Right lung (tissue), 10 donors: ENCODE measurements around the gene DISP3. TPM values are rescaled to one million over a fixed set of nuclear protein-coding genes. Genes with fewer than 3 reads are reported as not detected.
A peak's percentile ranks its signal among the peaks of the same experiment; 100 is the strongest.

Source experiments
- DNase-seq, 2 donors: peaks; one replicate each; pipeline ENCODE4 v3.0.0-alpha.2; 2013
- long read RNA-seq, 8 donors: transcript quantifications; one replicate each; lab custom pipeline, GENCODE V29; 2026
- polyA plus RNA-seq, 5 donors: library from polyadenylated mRNA; unstranded; fragments of 120-200 nt; gene quantifications; one replicate each; pipeline versions ENCODE4 v1.2.1 to v1.2.3, GENCODE V29; 2013; ENCODE audit warnings: inconsistent platforms in 1 of 5, low replicate concordance in 1 of 5; ENCODE audit not compliant: insufficient read length in 5 of 5, insufficient read depth in 1 of 5

The DISP3 gene, protein sequence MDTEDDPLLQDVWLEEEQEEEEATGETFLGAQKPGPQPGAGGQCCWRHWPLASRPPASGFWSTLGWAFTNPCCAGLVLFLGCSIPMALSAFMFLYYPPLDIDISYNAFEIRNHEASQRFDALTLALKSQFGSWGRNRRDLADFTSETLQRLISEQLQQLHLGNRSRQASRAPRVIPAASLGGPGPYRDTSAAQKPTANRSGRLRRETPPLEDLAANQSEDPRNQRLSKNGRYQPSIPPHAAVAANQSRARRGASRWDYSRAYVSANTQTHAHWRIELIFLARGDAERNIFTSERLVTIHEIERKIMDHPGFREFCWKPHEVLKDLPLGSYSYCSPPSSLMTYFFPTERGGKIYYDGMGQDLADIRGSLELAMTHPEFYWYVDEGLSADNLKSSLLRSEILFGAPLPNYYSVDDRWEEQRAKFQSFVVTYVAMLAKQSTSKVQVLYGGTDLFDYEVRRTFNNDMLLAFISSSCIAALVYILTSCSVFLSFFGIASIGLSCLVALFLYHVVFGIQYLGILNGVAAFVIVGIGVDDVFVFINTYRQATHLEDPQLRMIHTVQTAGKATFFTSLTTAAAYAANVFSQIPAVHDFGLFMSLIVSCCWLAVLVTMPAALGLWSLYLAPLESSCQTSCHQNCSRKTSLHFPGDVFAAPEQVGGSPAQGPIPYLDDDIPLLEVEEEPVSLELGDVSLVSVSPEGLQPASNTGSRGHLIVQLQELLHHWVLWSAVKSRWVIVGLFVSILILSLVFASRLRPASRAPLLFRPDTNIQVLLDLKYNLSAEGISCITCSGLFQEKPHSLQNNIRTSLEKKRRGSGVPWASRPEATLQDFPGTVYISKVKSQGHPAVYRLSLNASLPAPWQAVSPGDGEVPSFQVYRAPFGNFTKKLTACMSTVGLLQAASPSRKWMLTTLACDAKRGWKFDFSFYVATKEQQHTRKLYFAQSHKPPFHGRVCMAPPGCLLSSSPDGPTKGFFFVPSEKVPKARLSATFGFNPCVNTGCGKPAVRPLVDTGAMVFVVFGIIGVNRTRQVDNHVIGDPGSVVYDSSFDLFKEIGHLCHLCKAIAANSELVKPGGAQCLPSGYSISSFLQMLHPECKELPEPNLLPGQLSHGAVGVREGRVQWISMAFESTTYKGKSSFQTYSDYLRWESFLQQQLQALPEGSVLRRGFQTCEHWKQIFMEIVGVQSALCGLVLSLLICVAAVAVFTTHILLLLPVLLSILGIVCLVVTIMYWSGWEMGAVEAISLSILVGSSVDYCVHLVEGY (N-terminal part only)
- under 1 TPM; 0.42 to 0.89 (median 0.50) TPM for polyA plus RNA-seq
- long read RNA-seq, donor 1, result 0 reads
- long read RNA-seq, donor 2, result 0 reads
- long read RNA-seq, donor 3, result 0 reads
- long read RNA-seq, donor 4, result 0 reads
- long read RNA-seq, donor 5, result 0 reads
- long read RNA-seq, donor 6, result 0 reads
- long read RNA-seq, donor 7, result 0 reads
- long read RNA-seq, donor 8, result 0 reads

DNA sequence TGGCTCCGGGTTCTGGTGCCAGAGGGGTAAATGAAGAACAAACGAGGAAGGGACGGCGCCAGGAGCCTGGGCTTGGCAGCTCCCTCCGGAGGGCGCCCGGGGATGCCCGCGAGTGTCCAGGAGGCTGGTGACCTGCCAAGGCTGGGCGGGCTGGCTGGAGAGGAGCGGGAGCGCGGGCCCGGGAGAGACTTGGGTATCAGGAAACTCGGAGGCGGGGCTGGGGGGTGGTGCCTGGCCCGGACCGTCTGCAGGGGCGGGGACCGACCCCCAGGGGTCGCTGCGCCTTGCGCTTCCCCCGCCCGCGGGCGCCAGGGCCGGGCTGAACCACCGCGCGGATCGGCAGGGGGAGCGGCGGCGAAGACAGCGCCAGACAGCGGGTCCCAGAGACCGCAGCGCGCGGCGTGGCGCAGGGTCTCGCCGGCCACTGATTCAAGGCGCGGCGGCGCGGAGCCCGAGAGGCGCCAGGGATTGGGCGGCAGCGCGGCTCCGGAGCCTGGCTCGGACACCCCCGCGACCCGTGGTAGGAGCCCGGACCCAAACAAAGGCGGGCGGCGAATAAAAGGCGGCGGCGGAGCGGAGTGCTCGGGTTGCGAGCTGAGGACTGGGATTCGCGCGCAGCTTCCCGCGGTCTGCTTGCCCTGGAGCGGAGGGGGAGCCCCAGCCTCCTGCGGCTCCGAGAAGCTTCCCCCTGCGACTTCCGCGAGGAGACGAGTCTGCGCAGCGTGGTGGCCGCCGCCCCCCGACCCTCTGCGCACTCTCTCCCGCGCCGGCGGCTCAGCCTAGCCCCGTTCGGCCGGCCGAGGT, at the start of gene DISP3:
DISP3 (plus strand) TSS at position 585 of the 804 bp plus-strand sequence. CDS start 21,838 bp downstream, outside the sequence.
- DNase-seq, result peak; percentile 73

- no peak for DNase-seq
Measured at GRCh38 chr1:11429226-11429625, 49.7 kb upstream of the DISP3 start.

DNA sequence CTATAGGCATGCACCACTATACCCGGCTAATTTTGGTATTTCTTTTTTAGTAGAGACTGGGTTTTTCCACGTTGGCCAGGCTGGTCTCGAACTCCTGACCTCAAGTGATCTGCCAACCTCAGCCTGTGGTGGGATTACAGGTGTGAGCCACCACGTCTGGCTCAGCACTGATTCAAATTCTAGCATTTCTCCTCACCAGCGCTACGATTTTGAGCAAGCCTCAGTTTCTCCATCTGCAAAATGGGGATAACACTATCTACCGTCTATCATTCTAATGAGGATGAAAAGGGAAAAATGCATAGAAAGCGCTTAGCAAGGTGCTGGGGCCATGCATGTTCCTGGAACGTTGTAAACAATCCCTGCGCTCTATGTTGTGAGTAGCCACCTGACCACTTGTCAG, 49.0 kb upstream of the DISP3 start:
- no peak for DNase-seq

GRCh38 chr1:11431941-11432507, 46.9 kb upstream of the DISP3 start:
- no peak for DNase-seq

- no peak for DNase-seq
Measured at GRCh38 chr1:11432526-11432925, 46.4 kb upstream of the DISP3 start.

DNA sequence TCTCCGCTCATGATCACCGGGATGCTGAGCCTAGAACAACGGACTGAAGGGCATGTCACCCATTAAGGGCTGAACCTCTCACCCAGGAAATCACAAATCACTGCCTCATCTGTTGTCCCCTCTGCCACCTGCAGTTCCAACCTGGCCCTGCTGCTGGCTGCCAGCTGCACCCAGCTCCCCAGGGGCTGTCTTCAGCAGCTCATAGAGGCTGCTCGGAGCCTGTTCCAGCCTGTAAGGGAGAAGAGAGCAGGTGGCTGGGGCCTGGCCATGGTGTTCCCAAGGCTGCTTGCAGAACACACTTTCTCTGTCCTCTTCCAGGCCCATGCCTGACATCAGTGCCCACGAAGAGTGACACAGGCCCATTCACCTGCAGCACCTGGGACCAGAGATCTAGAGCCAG, 44.5 kb upstream of the DISP3 start:
- no peak for DNase-seq

DNA sequence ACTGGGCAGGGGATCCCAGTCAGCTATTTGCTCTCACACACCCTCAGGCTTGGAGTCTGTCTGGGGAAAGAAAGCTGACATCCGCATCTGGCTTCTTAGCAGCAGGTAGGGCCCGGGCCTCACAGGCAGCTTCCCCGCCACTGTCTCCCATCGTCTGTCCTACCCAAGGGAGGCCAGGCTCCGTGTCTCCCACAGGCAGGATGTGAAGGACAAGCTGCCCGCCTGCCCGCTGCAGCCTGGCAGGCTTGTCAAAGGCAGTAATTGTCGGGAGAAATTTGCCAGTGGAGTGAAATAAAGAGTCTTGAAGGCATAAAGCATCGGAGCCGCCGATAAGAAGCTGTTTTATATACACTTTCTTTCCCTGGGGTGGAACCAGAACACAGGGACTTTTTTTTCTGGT, 44.0 kb upstream of the DISP3 start:
- DNase-seq, result no peak

DNA sequence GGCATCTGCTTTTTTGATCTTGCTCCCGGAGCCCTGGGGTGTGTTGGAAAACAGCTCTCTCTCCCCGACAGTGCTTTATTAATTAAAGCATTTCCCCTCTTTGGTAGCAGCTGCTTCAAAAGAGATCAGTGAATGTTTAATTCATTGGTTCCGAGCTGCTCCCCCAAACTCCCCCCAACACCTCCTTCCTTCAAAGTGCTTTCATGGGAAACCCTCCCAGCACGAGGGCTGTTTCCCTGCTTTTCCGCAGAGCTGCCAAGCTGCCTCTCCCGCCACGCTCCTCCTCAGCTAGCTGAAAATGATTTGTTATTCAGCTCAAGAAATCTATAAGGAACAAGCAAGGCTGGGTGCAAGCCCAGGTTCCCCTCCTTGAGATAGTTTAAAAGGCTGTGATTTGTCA, 40.0 kb upstream of the DISP3 start:
- no peak for DNase-seq

DNA sequence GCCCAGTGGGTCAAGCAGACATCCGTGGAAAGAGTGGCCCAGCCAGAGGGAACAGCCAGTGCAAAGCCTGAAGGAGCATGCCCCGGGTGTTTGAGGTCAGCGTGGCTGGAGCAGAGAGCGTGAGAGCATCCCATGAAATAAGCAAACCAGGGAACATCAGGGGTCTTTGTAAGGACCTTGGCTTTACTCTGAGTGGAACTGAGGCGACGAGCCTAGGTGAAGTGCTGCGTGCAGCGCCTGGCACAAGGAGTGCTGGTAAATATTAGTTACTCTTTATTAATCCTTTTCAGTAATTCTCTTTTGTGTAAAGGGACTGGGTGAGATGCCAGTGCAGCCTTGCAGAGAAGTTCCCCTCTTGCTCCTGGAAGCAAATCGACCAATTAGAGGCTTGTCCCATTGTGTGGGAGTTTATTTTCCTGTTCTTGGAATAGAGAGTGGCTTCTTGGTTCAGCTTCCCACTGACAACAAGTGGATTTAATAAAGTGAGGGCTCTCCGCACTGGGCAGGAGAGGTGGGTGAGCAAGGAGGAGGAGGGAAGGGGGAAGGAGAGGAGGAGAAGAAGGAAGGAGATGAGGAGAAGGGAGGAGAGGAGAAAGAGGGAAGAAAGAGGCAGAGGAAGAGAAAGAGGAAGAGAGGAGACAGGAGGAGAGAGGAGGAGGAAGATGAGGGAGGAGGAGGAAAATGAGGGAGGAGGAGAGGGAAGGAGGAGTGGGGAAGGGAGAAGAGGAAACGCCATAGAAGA, 37.6 kb upstream of the DISP3 start:
- no peak for DNase-seq

DNA sequence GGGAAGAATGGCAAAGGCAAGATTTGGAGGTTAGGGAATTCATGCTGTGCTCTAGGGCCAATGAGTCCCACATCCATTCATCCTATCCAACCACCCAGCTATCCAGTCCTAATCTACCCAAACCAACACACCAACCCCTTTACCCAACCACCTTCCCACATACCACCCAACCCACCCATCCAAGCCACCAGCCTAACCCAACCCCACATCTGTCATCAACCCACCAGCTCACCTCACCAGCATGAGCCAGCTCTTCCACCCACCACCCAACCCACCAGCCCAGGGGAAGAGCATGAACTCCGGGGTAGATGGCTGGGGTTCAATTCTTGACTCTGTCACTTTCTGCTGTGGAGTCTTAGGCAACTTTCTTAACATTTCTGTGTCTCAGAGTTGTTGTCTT, 35.9 kb upstream of the DISP3 start:
- DNase-seq, result no peak

DNA sequence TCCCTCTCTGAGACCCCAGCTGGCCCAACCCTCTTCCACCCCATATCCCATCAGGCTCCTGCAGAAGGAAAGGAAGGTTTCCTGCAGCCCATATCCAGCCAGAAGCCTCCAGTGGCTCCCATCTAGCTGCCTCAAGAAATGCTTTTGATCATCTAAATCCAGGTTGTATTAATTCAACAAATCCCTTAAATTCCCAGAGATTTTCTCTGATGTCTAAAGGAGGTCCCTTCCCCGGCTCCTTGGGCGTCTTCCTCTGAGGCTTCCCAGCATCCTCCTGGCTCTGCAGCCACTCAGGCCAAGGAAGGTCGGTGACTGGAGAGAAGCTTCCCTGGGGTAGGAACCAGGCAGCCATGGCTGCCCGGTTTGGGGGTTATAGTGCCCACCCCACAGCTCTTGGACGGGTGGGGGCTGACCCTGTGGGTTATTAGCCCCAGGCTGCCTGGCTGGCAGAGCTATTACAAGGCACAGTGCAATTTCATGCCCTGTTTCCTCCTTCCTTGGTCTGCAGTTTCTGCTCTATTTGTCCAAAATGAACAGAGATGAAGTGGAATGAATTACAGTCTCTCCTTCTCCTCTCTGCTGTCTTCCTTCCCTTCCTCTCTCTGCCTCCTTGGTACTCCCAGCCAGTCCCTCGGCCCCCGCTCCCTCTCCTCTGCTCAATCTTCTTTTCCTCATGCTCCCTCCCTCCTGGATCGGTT, 34.8 kb upstream of the DISP3 start:
- DNase-seq, result no peak

DNA sequence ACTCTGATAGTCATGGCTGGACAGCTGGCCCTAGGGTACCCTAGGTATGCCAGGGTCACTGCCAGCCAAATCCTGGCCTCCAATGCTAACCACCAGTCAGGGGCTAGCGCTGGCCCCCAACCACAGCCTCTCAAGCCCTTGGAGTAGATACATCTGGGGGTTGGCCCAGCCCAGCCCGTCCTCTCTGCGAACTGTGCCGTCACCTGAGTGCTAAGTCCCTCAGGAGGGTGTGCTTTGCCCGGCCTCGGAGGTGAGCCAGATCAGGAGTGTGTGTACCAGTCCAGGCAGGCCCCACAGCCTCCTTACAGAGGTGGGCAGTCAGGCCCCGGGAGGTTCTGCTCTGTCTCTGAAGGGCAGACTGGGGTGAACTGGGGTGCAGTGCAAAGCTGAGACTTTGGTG, 34.0 kb upstream of the DISP3 start:
- no peak for DNase-seq

- no peak for DNase-seq
Measured at GRCh38 chr1:11447903-11448302, 31.1 kb upstream of the DISP3 start.

- DNase-seq, result no peak
Measured at GRCh38 chr1:11448373-11449099, 30.4 kb upstream of the DISP3 start.

- DNase-seq, result no peak
Measured at GRCh38 chr1:11449100-11449403, 29.9 kb upstream of the DISP3 start.

GRCh38 chr1:11450310-11450709, 28.6 kb upstream of the DISP3 start:
- DNase-seq, result no peak

DNA sequence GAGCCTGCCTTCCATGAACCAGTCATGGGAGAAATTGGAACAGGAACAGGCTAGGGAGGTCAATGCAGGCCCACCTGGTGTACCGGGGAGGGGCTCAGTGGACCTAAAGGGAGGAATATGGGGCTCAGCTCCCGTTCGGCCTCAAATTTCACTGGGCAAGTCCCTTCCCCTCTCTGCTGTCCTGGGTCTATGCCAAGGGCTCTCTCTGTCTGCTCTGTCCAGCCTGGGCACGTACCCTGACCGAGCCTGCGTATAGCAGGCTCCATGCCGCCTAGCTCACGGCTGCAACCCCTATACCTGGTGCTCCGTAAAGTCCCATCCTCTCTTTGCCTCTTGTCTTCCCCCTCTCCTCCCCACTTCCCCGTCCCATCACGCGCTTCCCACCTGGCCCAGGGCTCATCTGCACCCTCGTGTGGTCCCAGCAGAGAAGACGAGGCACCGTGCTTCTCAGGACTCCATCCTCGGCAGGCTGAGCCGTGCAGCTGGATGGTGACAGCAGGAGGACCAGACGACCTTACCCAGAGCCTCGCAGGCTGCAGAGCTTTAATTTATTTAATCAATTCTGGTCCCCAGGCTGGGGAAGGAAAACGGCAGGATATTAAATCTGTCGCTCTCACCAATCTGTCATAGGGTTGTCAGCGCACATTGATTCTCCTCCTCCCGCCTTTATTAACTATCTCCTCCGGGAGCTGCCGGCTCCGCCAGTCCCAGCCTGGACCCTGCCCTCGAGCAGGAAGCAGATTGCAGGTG, 25.0 kb upstream of the DISP3 start:
- DNase-seq, result no peak
